CD14-positive monocyte (primary cell): ENCODE results near the gene KLC1. TPM values are rescaled to one million over a fixed set of nuclear protein-coding genes. Genes with fewer than 3 reads are reported as not detected.

Experiments
- DNase-seq, 3 donors: peaks; one replicate each; pipeline ENCODE4 v3.0.0-alpha.2; 2011 to 2022
- H2AFZ ChIP-seq: 2 replicates; pipeline ENCODE4 v1.6.0; 2012; ENCODE audit warnings: mild to moderate bottlenecking, low read depth, low read length, inconsistent platforms; ENCODE audit not compliant: insufficient read depth, poor library complexity, severe bottlenecking
- H3K27ac ChIP-seq, 2 donors: 1 replicate in 1 of 2; 2 replicates in 1 of 2; pipeline ENCODE4 v1.5.1; 2012 to 2013; ENCODE audit warnings: low read length in 2 of 2, control low read depth in 1 of 2, inconsistent platforms in 1 of 2, low read depth in 1 of 2, mild to moderate bottlenecking in 1 of 2
- H3K27me3 ChIP-seq, 2 donors: one replicate each; pipeline versions ENCODE4 v1.6.0 to v1.6.1; 2011 to 2013; ENCODE audit warnings: low read length in 2 of 2; ENCODE audit not compliant: control insufficient read depth in 2 of 2, insufficient read depth in 2 of 2
- H3K36me3 ChIP-seq, 2 donors: replicated peaks in 1 of 2; 1 replicate in 1 of 2; 2 replicates in 1 of 2; pipeline versions ENCODE4 v1.5.1 to v1.6.1; 2012 to 2013; ENCODE audit warnings: low read length in 2 of 2, control low read depth in 1 of 2, inconsistent platforms in 1 of 2, mild to moderate bottlenecking in 1 of 2; ENCODE audit not compliant: insufficient read depth in 2 of 2, control insufficient read depth in 1 of 2
- H3K4me1 ChIP-seq, 2 donors: 1 replicate in 1 of 2; 2 replicates in 1 of 2; pipeline versions ENCODE4 v1.5.1 to v1.6.1; 2012 to 2013; ENCODE audit warnings: low read length in 2 of 2, control low read depth in 1 of 2, inconsistent platforms in 1 of 2, mild to moderate bottlenecking in 1 of 2, moderate library complexity in 1 of 2; ENCODE audit not compliant: insufficient read depth in 2 of 2, control insufficient read depth in 1 of 2
- H3K4me2 ChIP-seq: replicated peaks from 2 replicates; pipeline ENCODE3; 2012; ENCODE audit warnings: low read length, moderate library complexity, mild to moderate bottlenecking; ENCODE audit not compliant: poor library complexity, severe bottlenecking; ENCODE audit errors: extremely low read depth
- H3K4me3 ChIP-seq, 3 experiments: fragments of 200-600 bp in 1 of 3; sonication (generic) in 1 of 3; replicated peaks in 1 of 3; 1 replicate in 2 of 3; 2 replicates in 1 of 3; pipeline ENCODE4 v1.5.1; 2011 to 2013; ENCODE audit warnings: low read length in 3 of 3, mild to moderate bottlenecking in 3 of 3, control low read depth in 2 of 3, low read depth in 2 of 3, inconsistent platforms in 1 of 3, moderate library complexity in 1 of 3
- H3K79me2 ChIP-seq: 2 replicates; pipeline ENCODE4 v1.6.0; 2012; ENCODE audit warnings: mild to moderate bottlenecking, control low read depth, inconsistent platforms, low read length, moderate library complexity; ENCODE audit not compliant: insufficient read depth
- H3K9ac ChIP-seq: 2 replicates; pipeline ENCODE4 v1.6.0; 2017; ENCODE audit warnings: low read length, mild to moderate bottlenecking; ENCODE audit not compliant: insufficient read depth, poor library complexity, severe bottlenecking
- H3K9me3 ChIP-seq, 2 donors: replicated peaks in 1 of 2; 1 replicate in 1 of 2; 2 replicates in 1 of 2; pipeline versions ENCODE4 v1.5.1 to v1.6.1; 2012 to 2013; ENCODE audit warnings: low read length in 2 of 2, control low read depth in 1 of 2; ENCODE audit not compliant: control insufficient read depth in 1 of 2, insufficient read depth in 1 of 2
- H4K20me1 ChIP-seq: 2 replicates; pipeline ENCODE4 v1.6.0; 2012; ENCODE audit warnings: mild to moderate bottlenecking, low read length, control low read depth, moderate library complexity; ENCODE audit not compliant: insufficient read depth
- H3K27ac Mint-ChIP-seq, 7 donors: one replicate each; pipeline ENCODE4 v1.8.0; 2020; ENCODE audit warnings: mild to moderate bottlenecking in 7 of 7, mixed read lengths in 7 of 7, moderate library complexity in 6 of 7, inconsistent platforms in 2 of 7
- H3K27me3 Mint-ChIP-seq, 3 donors: one replicate each; pipeline ENCODE4 v1.8.0; 2021 to 2022; ENCODE audit warnings: low read depth in 3 of 3, mild to moderate bottlenecking in 3 of 3, mixed read lengths in 3 of 3, moderate library complexity in 3 of 3, inconsistent platforms in 1 of 3
- H3K36me3 Mint-ChIP-seq, 2 donors: one replicate each; pipeline ENCODE4 v1.8.0; 2020; ENCODE audit warnings: mixed read lengths in 2 of 2, inconsistent platforms in 1 of 2, mild to moderate bottlenecking in 1 of 2
- H3K4me1 Mint-ChIP-seq: one replicate; pipeline ENCODE4 v1.8.0; 2020; ENCODE audit warnings: mild to moderate bottlenecking, mixed read lengths
- H3K4me3 Mint-ChIP-seq, 2 donors: one replicate each; pipeline ENCODE4 v1.8.0; 2020; ENCODE audit warnings: mild to moderate bottlenecking in 2 of 2, mixed read lengths in 2 of 2, moderate library complexity in 1 of 2
- H3K9me3 Mint-ChIP-seq, 7 donors: one replicate each; pipeline ENCODE4 v1.8.0; 2020 to 2022; ENCODE audit warnings: mixed read lengths in 7 of 7, mild to moderate bottlenecking in 6 of 7, moderate library complexity in 6 of 7, inconsistent platforms in 2 of 7
- WGBS: methylation state at CpG from one replicate; pipeline ENCODE4 v1.1.5; 2013; ENCODE audit warnings: missing lambda C conversion rate; ENCODE audit not compliant: insufficient coverage; 5-methylcytosine and 5-hydroxymethylcytosine counted together
- intact Hi-C, 2 donors: fragments of 100-400 bp; cut with micrococcal nuclease; formaldehyde crosslinking; loops; one replicate each; pipeline versions ENCODE4 v1.15.0 to v1.15.1; 2023
- polyA plus RNA-seq, 3 donors: library from polyadenylated mRNA; depleted of rRNA in 1 of 3; unstranded in 2 of 3; stranded (reverse) in 1 of 3; fragments of 300-500 nt in 2 of 3; fragments of >200 nt in 1 of 3; fragmentation: Illumina TruSeq in 2 of 3; gene quantifications; 1 replicate in 2 of 3; 2 replicates in 1 of 3; pipeline ENCODE4 v1.2.3, GENCODE V29; 2012 to 2021
- TF ChIP-seq, protein P1 (sequence below): fragments of 200-600 bp; IDR thresholded peaks from one replicate; pipeline ENCODE4 v1.8.0; 2022; ENCODE audit warnings: antibody characterized with exemption, mild to moderate bottlenecking

The KLC1 gene
- polyA plus RNA-seq, 3 donors: 41.5 to 108 (median 46.6) TPM

DNA sequence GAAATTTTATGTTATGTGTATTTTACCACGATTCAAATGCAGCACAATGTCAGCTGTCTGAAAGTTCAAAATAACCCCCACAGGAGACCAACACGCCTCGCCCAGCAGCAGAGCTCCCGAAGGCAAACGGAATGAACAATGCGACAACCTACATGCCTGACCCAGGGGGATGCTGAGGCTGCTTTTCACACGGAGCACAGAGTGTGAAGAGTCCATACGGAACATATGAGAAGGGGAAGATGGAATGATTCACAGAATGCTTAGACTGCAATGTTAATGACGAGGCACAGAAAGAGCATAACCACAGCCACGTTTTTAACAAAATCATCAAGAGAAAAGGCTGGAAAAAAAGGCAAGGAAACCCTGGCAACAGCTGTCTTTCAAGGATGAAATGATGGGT is 109.2 kb downstream of the KLC1 start:
- Histone ChIP-seq H3K4me3 (no peak overlapping the region), H3K4me1 (no peaks in the 10 kb centered on the region), H3K9ac (no peak overlapping the region), H3K27me3 (no peaks in the 10 kb centered on the region), H3K4me2 (no peak overlapping the region), H4K20me1 (no peaks in the 10 kb centered on the region), H3K36me3 (peaks cover 8 to 13% of the 10 kb centered on the region in 2 donors), H3K9me3 (no peaks in the 10 kb centered on the region), H2AFZ (no peak overlapping the region), H3K27ac (no peak overlapping the region), H3K79me2 (no peaks in the 10 kb centered on the region)
- H3K27me3 Mint-ChIP-seq: peaks cover 3 to 4% (median 4%) of the 10 kb centered on the region in 3 donors
- no peak for DNase-seq
- intact Hi-C loops: no loop called here
- peaks cover 7% of the 10 kb centered on the region for H3K4me1 Mint-ChIP-seq
- peaks cover 13 to 18% of the 10 kb centered on the region in 2 donors for H3K36me3 Mint-ChIP-seq
- 100% methylated on average over 3 of the region's 10 CpGs for WGBS
- TF ChIP-seq, protein P1, sequence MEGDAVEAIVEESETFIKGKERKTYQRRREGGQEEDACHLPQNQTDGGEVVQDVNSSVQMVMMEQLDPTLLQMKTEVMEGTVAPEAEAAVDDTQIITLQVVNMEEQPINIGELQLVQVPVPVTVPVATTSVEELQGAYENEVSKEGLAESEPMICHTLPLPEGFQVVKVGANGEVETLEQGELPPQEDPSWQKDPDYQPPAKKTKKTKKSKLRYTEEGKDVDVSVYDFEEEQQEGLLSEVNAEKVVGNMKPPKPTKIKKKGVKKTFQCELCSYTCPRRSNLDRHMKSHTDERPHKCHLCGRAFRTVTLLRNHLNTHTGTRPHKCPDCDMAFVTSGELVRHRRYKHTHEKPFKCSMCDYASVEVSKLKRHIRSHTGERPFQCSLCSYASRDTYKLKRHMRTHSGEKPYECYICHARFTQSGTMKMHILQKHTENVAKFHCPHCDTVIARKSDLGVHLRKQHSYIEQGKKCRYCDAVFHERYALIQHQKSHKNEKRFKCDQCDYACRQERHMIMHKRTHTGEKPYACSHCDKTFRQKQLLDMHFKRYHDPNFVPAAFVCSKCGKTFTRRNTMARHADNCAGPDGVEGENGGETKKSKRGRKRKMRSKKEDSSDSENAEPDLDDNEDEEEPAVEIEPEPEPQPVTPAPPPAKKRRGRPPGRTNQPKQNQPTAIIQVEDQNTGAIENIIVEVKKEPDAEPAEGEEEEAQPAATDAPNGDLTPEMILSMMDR: no peak
- peak overlapping the region in 1 of 7 donors; percentile 0 for H3K27ac Mint-ChIP-seq
- no peaks in the 10 kb centered on the region for H3K9me3 Mint-ChIP-seq
- H3K4me3 Mint-ChIP-seq: no peak overlapping the region

DNA sequence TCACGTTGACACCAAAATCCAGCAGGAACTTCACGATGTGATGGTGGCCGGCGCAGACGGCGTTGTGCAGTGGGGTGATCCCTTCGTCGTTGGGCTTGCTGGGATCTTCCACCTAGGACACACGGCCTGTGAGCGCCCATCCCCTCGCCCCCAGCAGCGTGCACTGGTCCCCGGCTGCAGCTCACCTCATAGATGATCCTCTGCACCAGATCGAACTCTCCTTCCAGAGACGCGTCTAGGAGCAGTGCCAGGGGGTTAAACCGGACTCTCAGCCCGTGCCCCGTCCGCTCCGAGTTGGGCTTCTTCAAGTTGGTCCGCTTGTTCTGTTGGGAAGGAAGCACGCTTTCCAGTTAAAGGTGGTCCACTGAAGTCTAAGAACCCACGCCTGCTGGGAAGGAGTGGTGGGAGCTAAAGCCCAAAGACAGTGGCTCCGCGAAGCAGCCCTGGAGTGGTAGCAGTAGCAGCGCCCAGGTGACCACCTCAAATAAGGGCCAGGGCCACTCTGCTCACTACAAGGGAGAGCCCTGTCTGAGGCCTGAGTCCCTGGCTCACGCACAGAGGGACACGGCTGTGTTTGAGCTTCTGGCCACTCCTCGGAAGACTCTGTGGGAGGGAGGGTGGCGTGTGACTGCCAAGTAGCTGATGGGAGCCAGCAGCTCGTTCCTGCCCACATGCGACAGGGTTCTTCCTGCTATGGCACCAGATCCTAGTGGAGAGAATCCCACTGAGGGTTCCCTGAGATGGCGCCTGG is 109.9 kb downstream of the KLC1 start:
- H3K27me3 ChIP-seq: no peaks in the 10 kb centered on the region
- H3K4me3 ChIP-seq: no peak overlapping the region
- TF ChIP-seq, protein P1: no peak
- 92% methylated on average over 32 of the region's 34 CpGs for whole genome bisulfite sequencing
- Mint-ChIP-seq H3K27ac (no peak overlapping the region), H3K4me3 (no peak overlapping the region), H3K27me3 (peaks cover 3 to 4% (median 4%) of the 10 kb centered on the region in 3 donors), H3K4me1 (peaks cover 7% of the 10 kb centered on the region), H3K9me3 (no peaks in the 10 kb centered on the region), H3K36me3 (peaks cover 7 to 11% of the 10 kb centered on the region in 2 donors)
- no peaks in the 10 kb centered on the region for H3K4me1 ChIP-seq
- no peak overlapping the region for H2AFZ ChIP-seq
- DNase-seq: no peak
- H3K27ac ChIP-seq: no peak overlapping the region
- no peak overlapping the region for H3K4me2 ChIP-seq
- H4K20me1 ChIP-seq: no peaks in the 10 kb centered on the region
- no peak overlapping the region for H3K9ac ChIP-seq
- H3K9me3 ChIP-seq: no peaks in the 10 kb centered on the region
- peaks cover 1 to 6% of the 10 kb centered on the region in 2 donors for H3K36me3 ChIP-seq
- H3K79me2 ChIP-seq: no peaks in the 10 kb centered on the region
- intact Hi-C loops: no loop called here
